Medulla oblongata (tissue), 1 donor: Measurements from ENCODE around the gene SP1.
"Not testable (repeated sequence)": the region's sequence is repeated elsewhere in the genome, so short reads cannot be mapped to it uniquely, and the experiment has no call there.

Source experiments
- DNase-seq: peaks from one replicate; pipeline ENCODE4 v3.0.0-alpha.2; 2015; ENCODE audit errors: extremely low spot score

The SP1 gene

DNA sequence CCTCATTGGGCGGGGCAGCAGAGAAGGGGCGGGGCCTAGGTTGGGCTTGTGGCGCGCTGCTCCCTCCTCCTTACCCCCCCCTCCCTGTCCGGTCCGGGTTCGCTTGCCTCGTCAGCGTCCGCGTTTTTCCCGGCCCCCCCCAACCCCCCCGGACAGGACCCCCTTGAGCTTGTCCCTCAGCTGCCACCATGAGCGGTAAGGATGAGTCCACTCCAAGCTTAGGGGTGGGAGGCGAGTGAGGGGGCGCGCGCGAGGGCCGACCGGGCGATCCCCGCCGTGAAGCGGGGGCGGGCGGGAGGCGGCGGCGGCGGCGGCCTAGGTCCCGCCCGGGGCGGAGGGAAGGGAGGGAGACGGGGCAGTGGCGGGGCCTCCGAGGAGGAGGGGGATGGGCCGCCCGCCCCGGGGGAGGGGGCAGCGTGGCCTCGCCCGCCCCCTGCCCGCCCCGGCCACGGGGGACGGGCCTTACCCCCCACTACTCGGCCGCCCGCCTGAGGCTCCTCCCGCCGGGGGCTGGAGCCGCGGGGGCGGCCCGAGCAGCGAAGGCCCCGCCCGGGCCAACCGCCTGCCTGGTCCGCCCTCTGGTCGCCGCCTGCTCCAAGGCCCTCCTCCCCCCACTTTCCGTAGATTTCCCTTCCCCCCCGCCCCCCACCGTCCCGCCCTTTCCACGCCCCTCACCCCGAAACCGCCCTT is at the start of gene SP1:
TSS of gene SP1 (plus strand) at position 73 of the 690 bp plus-strand sequence. CDS start at position 189, 116 bp downstream.
- DNase-seq, result peak; percentile 93

DNA sequence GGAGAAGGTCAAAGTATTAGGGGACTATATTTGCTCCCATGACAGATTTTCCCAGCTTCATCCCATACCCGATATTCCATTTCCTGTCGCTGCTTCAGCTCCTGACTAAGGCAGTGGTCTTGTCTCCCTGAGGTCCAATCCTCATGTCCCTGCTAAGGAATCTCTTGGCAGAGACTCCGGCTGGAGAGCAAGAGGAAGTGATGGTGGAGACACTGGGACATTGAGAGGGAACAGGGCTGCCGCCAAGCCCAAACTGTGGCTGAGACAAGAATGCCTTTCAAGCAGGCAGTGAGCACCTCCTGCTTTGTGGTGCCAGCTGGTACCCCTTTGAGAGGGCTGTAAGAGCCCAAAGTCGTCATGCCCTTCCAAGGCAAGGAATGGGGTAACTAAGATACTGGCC is 49.3 kb upstream of the SP1 start:
- no peak for DNase-seq

DNA sequence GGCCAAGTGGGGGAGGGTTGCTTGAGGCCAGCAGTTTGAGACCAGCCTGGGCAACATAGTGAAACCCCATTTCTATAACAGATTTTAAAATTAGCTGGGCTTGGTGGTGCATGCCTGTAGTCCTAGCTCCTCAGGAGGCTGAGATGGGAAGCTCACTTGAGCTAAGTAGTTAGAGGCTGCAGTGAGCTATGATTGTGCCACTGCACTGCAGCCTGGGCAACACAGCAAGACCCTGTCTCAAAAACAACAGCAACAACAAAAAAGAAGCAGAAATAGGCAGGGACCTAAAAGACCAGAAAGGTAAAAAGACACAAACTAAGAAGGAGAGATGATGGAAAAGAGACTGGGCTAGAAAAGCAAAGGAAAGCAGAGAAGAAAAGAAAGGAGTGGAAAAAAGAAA is 47.6 kb upstream of the SP1 start:
- DNase-seq, result not testable (repeated sequence)

DNA sequence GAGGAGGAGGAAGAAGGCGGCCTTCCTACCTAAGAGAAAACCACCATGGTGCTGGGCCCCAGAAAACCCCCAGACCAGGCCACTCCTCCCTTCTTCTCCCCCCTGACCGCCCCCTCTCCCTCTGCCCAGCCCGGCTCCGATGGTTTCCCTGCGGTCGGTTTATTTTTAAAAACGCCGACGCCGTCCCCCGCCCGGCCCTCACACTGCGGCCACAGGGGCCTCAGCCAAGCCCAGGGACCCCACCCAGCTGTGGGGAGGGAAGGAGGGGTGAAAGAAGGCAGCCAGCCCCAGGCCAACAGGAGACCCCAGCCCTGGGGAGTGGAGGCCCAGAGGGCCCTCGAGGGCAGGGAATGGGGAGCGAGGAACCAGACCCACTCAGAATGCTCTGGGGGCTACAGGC is 47.2 kb upstream of the SP1 start:
- DNase-seq, result no peak

DNA sequence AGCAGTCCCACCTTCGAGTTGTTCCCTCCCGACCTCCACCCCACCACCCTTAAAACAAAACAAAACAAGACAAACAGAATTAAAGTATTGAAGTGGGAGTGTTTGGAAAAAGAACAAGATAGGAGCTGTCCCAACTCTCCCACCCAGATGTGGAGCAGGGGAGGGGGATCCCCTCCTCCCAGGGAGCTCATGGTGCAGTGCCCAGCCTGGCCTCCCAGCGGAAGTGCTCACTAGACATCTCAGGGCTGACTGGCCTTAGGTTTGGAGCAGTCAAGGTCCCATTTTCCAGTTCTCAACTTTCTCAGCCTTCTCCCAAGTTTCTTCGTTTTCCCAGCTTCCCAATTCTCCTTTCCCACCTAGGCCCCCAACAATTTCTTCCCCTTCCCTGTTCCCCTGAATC is 46.7 kb upstream of the SP1 start:
- no peak for DNase-seq

DNA sequence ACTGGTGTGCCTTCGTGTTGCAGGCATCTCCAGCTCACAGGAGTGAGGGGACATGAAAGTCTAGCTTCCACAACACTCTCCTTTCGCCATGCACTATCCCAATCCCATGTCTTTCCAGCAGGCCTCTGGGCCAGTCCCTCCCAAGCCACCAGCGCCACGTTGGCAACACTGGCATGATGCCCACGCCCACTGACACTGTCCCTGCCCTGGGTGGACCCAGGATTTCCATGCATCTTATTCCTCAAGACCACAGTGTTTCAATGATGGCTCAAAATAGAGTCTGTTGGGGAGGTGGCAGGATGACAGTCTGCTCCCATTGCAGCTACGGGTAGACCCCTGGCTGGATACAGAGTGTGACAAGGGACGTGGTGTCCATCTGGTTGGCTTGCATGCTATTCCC is 46.1 kb upstream of the SP1 start:
- DNase-seq, result no peak

DNA sequence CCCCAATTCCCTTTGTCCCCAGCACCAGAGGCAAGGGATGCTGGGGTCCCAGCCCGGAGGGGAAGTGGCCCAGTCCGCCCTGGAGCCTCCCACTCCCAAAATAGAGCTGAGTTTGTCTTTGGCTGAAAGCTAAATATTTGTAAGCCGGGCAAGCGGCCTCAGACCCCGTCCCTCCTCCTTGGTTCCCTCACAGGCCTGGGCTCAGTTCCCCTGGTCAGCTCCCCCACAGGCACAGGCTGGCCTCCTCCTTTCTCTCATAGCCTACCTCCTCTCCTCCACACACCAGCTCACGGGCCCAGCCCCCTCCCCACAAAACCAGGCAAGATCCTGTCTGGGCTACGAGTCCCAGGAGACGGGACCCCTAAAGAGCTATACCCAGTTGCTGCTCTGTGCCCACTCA is 45.2 kb upstream of the SP1 start:
- DNase-seq, result no peak

DNA sequence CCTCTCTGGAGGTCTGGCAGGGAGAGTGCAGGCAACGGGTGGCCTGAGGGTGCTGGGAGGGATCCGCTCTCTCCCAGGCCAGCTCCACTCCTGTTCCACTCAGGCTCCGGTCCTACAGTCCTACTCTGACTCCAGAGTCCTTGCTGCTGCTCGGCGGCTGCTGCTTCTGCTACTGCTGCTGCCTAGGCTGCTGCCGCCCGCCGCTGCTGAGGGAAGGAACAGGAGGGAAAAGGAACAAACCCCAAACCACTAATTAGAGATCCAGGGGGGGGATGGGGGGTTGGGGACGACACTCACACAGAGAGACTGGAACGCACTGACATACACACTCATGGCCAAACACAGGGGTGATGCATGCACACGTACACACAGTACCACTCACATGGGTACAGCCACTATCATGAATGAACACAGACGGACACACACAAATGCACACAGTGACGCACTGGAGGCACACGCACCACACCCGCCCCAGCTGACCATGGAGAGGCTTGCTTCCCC is 43.7 kb upstream of the SP1 start, which contains the start of gene SP7:
TSS of gene SP7 (minus strand) at position 174 of the 501 bp plus-strand sequence. CDS start 708 bp downstream, outside the sequence.
- DNase-seq, result no peak

DNA sequence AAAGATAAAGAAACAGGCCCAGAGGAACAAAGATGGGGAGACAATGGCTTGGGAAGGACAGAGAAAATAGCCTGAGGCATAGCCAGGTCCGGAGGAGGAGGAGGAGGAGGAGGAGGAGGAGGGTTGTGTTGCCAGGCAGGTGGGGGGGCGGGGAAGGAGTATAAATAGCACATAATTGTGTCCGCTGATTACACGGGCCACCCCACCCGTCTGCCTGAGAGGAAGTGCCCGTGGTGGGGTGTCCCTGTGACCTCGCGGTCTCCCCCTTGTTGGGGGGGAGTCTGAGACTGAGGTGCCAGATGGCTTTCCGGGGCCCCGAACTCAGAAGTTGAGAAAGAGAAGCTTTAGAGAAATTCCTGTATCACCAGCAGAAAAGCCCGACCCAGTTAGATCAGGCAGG is 42.0 kb upstream of the SP1 start:
- no peak for DNase-seq

DNA sequence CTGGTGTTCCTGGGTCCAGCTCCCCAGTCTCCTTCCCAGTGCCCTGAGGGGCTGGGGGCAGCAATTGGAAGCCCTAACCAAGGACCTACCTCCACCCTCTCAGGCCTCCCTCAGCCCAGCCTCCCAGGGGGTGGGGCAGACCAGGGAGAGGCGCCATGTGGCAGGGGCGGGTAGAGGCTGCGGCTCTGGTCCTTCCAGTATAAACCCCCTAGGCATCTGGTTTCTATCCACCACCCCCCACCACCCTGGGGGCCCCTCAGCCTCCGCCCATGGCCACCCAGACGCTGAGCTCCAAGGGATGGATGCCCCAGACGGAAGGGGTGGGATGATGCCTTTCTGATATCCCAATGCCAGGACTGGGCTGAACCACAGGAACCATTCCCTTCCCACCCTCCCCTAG is 41.1 kb upstream of the SP1 start:
- no peak for DNase-seq

DNA sequence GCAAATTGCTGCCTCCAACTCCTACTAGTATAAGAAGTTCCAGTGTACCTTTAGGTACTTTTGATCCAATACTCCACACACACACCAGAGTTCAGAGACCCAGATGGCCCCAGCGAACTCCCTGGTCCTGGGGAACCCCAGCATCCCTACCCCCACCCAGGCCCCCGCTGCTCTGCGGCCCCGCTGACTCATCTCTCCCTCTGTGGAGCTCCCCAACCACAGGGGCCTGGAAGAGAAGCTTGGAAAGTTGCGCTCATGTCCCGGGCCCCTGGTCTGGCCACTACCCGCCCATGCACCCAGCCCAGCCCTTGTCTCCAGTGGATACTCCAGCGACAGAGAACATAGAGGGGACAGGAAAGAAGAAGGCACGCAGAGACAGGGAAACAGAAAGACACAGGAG is 39.6 kb upstream of the SP1 start:
- DNase-seq, result no peak

DNA sequence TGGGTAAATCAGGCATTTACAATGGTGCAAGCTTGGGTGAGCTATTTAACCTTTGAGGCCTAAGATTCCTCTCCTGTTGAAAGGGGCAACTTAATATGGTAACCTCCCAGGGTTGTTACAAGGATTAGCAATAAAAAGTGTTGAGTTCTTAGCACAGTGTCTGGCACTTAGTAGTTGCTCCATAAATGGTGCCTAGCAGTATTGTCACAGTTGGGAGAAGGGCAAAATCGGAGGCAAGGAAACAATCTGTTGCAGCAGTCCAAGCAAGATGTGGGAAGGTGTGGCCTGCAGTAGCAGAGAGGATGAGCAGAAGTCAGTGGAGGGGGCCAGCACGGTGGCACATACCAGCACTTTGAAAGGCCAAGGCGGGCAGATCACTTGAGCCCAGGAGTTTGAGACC is 36.5 kb upstream of the SP1 start:
- no peak for DNase-seq

DNA sequence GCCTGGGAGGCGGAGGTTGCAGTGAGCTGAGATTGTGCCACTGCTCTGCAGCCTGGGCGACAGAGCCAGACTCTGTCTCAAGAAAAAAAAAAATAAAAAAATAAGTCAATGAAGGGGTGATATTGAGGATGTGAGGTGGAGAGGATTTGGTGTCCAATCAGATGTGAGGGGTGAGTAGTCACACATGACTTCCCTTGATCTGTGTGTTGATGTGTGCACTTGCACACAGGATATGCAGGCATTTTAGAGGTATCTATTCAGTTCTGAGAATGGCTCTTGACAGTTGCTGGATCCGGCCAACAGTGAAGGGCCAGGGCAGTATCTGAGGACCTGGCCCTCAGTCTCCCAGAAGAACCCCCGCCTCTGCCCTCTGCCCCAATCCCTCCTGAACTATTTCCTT is 36.0 kb upstream of the SP1 start:
- no peak for DNase-seq

DNA sequence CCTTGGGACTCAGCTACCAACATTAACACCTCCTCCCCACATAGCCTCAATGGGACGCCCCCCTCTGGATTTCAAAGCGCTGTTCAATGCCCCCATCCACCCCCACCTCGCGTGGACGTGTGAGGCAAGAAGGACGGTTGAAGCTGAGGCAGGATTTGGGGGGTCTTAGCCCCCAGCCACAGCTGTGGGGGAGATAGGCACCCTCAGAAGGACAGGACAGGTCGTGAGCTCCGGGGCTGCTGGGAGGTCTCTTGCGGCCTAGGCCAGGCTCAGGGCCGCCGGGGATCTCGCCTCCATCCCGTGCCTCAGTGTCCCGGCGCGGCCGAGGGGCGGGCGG is 35.5 kb upstream of the SP1 start:
- DNase-seq, result no peak

DNA sequence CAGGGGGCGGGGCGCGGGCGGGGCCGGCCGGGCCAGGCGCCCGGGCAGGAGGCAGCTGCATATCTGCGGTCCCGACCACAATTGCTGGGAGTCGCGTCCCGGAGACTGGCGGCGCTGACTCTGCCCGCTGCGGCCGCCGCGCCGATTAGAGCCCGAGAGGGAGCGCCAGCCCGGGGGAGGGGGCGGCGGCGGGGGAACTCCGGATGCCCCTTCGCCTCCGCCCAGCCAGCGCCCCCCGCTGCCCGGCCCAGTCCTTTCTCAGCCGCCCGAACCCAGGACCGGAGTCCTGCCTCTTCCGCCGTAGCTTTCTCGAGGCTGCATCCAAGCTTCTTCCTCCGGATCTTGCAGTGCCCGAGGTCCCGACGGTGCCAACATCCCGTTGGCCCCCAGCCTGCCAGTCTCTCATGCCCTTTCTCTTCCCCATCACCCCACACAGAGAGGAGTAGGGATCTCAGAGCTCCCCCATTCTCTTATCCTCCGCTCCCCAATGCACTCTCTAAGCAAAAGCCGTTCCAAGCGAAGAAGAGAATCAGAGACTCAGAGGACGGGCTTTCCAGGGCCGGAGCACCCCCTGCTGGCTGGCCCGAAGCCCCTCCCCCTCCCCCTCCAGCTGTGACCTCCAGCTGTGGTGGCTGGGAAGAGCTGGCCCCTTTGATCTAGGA is 35.0 kb upstream of the SP1 start:
- DNase-seq, result peak; percentile 89

DNA sequence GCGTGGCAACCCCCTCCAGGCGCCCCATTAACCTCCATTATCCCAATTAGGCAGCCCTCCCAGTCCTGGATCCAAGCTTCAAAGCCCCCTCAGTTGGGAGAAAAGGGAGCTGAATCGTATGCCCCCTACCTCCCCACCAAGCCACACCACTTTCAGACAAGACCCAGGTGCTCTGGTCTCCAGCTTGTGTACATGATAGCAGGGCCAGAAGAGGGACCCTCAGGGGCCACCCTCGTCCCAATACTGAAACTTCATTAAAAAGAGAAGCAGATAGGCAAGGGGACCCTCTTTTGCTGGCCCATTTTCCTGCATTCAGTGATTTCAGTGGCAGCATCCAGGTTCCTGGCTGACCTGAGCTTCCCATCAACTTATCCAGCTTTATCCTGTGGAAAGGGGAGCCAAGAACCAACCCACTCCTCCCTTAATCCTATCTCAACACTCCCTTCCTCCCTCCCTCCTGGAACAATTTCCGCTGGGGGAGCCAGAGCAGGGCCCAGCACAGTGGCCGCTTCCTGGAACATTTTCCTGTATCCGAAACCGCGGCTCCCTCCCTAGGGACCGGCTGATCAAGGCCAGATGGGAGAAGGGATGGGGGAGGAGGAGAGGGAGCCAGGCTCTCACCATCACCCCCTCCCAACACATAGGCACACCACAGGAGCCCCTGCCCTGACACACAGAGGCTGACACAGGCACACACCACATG is 34.3 kb upstream of the SP1 start:
- DNase-seq, result no peak

DNA sequence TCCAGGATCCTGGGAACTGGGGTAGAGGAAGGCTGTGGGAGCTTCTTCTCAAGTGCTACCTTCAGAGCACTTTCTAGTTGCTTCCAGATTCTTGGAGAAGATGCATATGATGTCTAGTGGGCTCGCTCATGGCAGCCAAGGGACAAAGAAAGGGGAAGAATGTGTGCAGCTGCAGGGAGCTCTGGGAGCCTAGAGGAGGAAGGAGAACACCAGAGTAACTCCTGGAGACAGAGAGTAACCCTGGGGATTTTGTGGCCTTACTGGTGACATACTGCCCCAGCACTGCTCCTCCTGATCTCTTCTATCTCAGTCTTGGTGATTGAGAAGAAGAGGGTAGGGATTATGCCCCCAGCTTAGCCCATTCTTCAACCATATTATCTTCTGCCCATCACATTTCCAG is 33.5 kb upstream of the SP1 start:
- DNase-seq, result no peak

DNA sequence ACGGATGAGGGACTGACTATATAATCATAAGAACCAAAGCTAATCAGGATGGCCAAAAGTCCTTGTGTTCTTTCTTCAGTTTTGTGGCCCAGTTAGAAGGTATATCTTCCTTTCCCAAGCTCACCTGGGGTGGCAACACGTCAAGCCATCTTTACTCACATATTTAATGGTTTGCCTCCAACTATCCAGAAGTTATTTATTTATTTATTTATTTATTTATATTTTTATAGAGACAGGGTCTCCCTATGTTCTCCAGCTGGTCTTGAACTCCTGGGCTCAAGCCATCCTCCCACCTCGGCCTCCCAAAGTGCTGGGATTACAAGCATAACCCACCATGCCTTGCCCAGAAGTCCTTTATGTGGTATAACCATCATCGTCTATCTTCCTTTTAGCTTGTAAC is 32.1 kb upstream of the SP1 start:
- no peak for DNase-seq

DNA sequence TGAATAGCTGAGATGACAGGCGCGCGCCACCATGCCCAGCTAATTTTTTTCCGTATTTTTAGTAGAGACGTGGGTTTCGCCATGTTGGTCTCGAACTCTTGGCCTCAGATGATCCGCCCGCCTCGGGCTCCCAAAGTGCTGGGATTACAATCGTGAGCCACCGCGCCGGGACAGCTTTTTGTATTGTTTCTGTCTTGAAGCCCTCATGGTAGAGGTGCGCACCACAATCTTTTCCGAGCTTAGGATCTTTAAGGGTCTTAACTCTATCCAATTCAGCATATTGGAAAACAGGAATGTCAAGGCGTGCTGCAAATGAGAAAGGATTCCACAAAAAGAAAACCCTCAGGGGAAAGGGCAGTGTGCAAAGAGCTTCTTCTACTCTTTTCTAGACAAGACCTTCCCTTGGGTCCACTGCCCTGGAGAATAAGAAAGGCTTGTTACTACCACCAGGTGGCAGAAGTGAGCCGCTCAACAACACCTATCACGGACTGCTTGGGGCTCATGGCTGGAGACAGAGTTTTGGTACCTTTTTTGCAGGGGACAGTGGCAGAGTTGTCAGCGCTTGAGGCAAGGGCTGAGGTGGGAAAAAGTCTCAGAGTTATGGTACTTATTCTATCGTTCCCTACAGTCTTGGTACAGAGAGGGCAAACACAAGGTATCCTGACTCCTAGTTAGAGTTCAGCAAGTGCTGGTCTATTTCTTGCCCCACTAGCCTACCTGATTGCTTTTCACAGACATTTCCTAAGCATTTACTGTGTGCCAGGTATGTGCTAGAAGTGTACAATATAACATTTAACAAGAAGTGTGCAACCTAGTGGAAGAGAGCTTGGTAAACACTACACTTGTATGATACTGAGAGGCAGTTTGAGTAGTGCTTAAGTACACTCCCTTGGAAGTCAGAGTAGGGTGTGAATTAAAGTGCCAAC is 27.4 kb upstream of the SP1 start:
- DNase-seq, result peak; percentile 95

DNA sequence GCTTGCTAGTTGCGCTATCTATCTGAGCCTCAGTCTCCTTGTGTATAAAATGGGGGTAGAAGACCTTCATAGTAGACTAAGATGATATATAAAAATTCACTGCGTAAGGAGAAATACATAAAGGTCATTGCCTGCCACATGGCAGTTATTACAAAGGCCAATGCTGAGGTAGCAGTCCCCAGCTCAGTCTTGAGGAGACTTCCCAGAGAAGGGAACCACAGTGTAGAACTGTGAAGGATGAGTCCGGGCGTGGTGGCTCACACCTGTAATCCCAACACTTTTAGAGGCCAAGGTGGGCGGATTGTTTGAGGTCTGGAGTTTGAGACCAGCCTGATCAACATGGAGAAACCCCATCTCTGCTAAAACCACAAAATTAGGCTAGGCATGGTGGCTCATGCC is 26.7 kb upstream of the SP1 start:
- no peak for DNase-seq

DNA sequence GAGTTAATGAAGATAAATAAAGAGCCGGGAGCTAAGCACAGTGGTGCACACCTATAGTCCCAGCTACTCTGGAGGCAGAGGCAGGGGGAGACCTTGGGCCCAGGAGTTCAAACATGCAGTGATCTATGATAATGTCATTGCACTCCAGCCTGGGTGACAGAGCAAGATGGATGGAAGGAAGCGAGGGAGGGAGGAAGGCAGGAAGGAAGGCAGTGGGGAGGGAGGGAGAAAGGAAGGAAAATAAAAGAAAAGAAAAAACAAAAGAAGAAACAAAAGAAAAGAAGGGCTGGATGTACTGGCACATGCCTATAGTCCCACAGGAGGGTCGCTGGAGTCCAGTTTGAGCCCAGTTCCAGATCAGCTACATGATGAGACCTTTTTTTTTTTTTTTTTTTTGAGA is 24.9 kb upstream of the SP1 start:
- no peak for DNase-seq
